Nucleus accumbens (tissue), 56 donors: Measurements from ENCODE around the gene HABP2.
A peak's percentile ranks its signal among the peaks of the same experiment; 100 is the strongest.

Source experiments
- DNase-seq, 56 donors: peaks; one replicate each; lab custom pipeline; 2025; lab: John Stamatoyannopoulos, UW

Gene HABP2

GRCh38 chr10:113590581-113590980 lies 37.7 kb downstream of the HABP2 start:
- no peak for DNase-seq

- DNase-seq = no peak
These were observed 39.5 kb downstream of the HABP2 start for GRCh38 chr10:113592380-113592779.

- DNase-seq = no peak
These were observed 41.8 kb downstream of the HABP2 start for GRCh38 chr10:113594652-113595051.

- DNase-seq = no peak
These were observed 47.7 kb downstream of the HABP2 start for GRCh38 chr10:113600569-113600968.

GRCh38 chr10:113603057-113603777 lies 50.4 kb downstream of the HABP2 start:
- no peak for DNase-seq

- DNase-seq = no peak
These were observed 51.7 kb downstream of the HABP2 start for GRCh38 chr10:113604572-113604971.

GRCh38 chr10:113605268-113605978 lies 52.6 kb downstream of the HABP2 start:
- no peak for DNase-seq

- DNase-seq = peak in 1 of 56 donors; percentile 3
These were observed 56.9 kb downstream of the HABP2 start for GRCh38 chr10:113609704-113610108.

- no peak for DNase-seq
These were observed 58.1 kb downstream of the HABP2 start for GRCh38 chr10:113610631-113611601.

- peak in 41 of 56 donors; percentile 2 to 83 (median 24) for DNase-seq
These were observed 59.3 kb downstream of the HABP2 start for GRCh38 chr10:113612154-113612553.

GRCh38 chr10:113613427-113613826 lies 60.6 kb downstream of the HABP2 start:
- DNase-seq = no peak

- peak in 3 of 56 donors; percentile 5 to 31 (median 20) for DNase-seq
These were observed 61.3 kb downstream of the HABP2 start for GRCh38 chr10:113613977-113614690.

- peak in 1 of 56 donors; percentile 26 for DNase-seq
These were observed 63.6 kb downstream of the HABP2 start for GRCh38 chr10:113616244-113617074.

- no peak for DNase-seq
These were observed 64.2 kb downstream of the HABP2 start for GRCh38 chr10:113617086-113617485.

GRCh38 chr10:113618338-113618737 lies 65.5 kb downstream of the HABP2 start:
- DNase-seq = no peak

GRCh38 chr10:113619401-113619800 lies 66.5 kb downstream of the HABP2 start:
- no peak for DNase-seq

- DNase-seq = no peak
These were observed 67.7 kb downstream of the HABP2 start for GRCh38 chr10:113620511-113620910.

GRCh38 chr10:113620936-113621335 lies 68.1 kb downstream of the HABP2 start:
- DNase-seq = no peak

GRCh38 chr10:113621799-113622198 lies 68.9 kb downstream of the HABP2 start:
- no peak for DNase-seq
